ENCODE results near the gene METTL14.

GRCh38 chr4:118682928-118683327 lies 2.3 kb upstream of the METTL14 start:
- TF ChIP-seq, protein P1, sequence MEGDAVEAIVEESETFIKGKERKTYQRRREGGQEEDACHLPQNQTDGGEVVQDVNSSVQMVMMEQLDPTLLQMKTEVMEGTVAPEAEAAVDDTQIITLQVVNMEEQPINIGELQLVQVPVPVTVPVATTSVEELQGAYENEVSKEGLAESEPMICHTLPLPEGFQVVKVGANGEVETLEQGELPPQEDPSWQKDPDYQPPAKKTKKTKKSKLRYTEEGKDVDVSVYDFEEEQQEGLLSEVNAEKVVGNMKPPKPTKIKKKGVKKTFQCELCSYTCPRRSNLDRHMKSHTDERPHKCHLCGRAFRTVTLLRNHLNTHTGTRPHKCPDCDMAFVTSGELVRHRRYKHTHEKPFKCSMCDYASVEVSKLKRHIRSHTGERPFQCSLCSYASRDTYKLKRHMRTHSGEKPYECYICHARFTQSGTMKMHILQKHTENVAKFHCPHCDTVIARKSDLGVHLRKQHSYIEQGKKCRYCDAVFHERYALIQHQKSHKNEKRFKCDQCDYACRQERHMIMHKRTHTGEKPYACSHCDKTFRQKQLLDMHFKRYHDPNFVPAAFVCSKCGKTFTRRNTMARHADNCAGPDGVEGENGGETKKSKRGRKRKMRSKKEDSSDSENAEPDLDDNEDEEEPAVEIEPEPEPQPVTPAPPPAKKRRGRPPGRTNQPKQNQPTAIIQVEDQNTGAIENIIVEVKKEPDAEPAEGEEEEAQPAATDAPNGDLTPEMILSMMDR (conservative IDR thresholded peaks at IDR 0.05; ENCODE audit: low read length): peak; percentile 70
- no peak for TF ChIP-seq EZH2phosphoT487 (IDR thresholded peaks at IDR 0.05; ENCODE audit: borderline replicate concordance)
